HG03097 (cell line): ENCODE data around the gene LCN9.
"Not testable (repeated sequence)": the region's sequence is repeated elsewhere in the genome, so short reads cannot be mapped to it uniquely, and the experiment has no call there.

ENCODE experiments used
- ATAC-seq: cut with Tn5 transposase; IDR thresholded peaks from one replicate; pipeline ENCODE4 v1.9.1; 2021; ENCODE audit not compliant: unreplicated experiment, low FRiP score

The LCN9 gene, protein sequence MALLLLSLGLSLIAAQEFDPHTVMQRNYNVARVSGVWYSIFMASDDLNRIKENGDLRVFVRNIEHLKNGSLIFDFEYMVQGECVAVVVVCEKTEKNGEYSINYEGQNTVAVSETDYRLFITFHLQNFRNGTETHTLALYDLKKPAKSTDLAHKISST

DNA sequence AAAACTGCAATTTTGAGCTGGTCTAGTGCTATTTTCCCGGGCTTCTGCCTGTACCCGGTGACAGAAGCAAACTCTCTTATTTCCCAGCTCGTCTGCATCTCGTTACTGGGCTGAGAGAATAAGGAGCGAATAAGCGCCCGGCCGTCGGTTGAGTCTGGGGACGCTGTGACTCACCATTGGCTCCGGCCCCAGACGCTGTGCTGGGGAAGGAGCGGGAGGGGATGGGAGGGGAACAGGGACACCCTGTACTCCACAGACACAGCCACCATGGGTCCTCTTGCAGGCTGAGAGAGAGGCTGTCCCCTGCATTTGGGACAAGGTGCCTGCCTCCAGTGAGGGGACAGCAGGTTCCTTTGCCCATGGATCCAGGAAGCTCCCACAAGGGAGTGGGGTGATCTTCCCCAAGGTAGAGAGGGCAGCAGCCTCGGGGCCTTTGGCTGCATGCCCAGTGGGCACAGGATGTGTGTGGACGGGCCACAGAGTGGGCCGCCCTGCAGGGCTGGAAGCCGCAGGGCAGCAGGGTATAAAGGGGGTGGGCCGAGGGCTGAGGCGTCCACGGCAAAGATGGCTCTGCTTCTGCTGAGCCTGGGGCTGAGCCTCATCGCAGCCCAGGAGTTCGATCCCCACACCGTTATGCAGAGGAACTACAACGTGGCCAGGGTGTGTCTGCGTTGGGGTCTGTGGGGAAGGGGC lies at the start of gene LCN9:
Gene LCN9, plus strand, starts transcription at position 552 of the 693 bp plus-strand sequence. Its CDS starts 13 bp downstream, at position 565.
- ATAC-seq: no peak

GRCh38 chr9:135613946-135614805 lies 48.9 kb upstream of the LCN9 start:
- ATAC-seq: no peak

DNA sequence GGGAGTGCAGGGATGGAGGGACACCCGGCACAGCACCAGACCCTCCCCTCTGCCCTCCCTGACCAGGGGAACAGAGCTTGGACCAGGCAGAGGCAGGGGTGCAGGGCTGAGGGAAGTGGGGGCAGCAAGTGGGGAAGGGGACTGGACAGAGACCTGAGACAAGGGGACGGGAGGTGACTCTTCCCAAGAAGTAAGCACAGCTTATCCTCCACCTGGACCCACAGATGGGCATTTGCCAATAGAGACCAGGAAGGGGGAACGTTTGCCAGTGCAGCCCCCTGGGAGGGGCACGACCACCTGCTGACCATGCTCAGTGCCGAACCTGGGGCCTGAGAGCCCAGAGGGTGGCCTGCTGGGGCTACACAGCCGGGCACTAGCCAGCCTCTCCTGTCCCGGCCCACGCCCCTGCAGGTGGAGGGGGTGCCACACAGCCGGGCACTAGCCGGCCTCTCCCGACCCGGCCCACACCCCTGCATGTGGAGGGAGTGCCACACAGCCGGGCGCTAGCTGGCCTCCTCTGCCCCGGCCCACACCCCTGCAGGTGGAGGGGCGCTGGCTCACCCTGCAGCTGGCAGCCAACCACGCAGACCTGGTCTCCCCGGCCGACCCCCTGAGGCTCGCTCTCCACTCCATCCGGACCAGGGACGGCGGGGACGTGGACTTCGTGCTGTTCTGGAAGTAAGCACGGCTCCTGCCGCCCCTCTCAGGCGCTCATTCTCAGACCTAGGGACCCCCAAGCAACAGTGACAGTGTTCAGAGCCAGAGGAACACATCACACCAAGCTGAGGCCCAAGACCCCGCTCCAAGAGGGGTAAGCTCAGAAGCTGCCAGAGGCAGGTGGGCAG lies 48.1 kb upstream of the LCN9 start:
- ATAC-seq: no peak

GRCh38 chr9:135615666-135616618 lies 47.2 kb upstream of the LCN9 start:
- no peak for ATAC-seq

DNA sequence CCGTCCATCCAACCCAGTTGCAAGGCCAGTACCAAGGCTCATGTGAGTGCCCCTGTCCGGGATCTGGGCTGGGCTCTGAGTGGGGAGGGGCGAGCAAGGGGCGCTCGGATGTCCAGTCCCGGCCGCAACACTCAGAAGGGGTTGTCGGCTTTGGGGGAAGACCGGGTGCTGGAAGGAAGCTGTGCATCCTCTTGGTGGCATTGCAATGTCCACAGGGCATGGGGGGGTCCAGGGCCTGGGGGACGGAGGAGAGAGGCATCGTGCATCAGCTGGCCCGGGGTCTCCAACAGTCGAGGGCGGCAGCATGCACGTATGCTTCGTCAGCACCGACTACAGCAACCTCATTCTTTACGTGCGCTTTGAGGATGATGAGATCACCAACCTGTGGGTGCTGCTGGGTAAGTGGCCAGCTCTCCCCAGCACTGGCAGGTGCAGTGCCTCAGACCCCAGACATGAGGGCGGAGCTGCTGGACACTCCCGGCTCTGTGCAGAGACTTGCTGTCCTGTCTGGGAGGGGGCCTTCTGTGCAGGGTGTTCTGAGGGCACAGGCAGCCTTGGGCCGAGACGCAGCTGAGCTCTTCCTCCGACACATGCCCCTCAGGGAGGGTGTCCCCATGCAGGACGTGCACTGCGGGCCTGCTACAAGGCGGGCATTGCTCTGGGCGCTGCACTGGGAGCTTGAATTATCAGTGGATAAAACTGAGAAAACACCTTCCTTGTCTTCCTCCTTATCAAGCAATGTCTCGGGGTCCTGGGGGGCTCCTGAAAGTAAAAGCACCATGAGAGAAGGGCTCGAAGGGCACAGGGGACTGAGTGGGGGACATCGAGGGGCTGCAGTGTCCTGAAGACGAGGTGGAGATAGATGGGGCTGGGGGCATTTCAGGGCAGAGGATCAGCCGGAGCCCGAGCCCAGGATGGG lies 46.2 kb upstream of the LCN9 start:
- no peak for ATAC-seq

- ATAC-seq: no peak
Observed at GRCh38 chr9:135617538-135617900, 45.6 kb upstream of the LCN9 start.

GRCh38 chr9:135617991-135618411 lies 45.1 kb upstream of the LCN9 start:
- no peak for ATAC-seq

DNA sequence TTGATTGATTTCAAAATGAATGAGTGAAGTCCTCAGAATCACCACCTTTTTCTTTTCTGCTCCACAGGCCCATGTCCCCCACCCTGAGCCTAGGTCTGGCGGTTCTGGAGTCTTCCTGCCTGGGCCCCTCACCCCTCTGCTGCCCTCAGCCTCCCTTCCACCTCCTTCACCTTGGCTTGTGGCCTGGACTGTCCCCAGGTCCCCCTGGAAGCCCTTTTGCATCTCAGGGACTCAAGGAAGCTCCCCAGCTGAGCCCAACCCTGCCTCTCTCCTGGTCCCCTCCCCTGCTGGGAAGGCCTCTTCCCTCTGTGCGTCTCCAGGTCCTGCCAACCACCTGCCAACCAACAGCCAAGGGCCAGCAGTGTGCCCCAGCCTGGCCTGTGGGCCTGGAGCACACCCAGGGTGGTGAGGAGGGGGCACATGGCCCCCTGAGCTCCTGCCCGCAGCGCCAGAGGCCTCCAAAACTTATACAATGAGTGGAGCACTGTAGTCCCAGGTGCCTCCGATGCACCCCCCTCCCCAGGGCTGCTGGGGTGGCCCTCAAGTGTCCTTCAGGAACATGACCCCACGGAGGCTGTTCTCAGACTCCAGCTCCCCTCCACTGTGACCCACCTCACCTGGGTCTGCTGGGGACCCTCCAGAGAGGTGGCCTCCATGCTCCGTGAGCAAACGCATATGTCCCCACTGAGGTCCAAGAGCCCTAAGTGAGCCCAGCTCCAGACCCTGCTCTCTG lies 44.1 kb upstream of the LCN9 start:
- ATAC-seq: no peak

GRCh38 chr9:135619599-135619886 lies 43.6 kb upstream of the LCN9 start:
- ATAC-seq: no peak

GRCh38 chr9:135620558-135620957 lies 42.6 kb upstream of the LCN9 start:
- no peak for ATAC-seq

GRCh38 chr9:135622415-135623020 lies 40.6 kb upstream of the LCN9 start:
- ATAC-seq: no peak

DNA sequence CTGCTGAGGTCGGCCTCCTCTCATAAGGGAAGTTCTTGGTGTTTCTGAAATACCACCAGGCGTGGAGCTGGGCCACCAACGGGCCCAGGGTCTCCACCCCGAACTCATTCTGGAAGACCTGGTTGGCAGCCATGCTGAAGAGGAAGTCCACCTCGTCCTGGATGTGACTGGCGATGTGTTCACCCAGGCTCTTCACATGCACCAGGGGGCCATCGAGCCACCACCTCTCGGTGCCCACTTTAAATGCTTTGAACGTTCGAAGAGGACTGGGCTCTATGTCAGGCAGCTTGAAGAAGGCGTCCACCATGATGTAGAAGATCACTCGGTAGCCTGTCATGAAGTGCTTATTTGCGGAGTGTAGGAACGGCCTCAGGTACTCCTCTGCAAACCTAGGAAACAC lies 38.8 kb upstream of the LCN9 start:
- ATAC-seq: no peak

- no peak for ATAC-seq
Observed at GRCh38 chr9:135632841-135633240, 30.3 kb upstream of the LCN9 start.

GRCh38 chr9:135636930-135637530 lies 26.1 kb upstream of the LCN9 start:
- not testable (repeated sequence) for ATAC-seq

GRCh38 chr9:135639196-135639595 lies 23.9 kb upstream of the LCN9 start, which contains the start of gene GLT6D1:
Gene GLT6D1, minus strand, starts transcription at chr9:135639540. Its CDS starts 353 bp downstream, at chr9:135639187.
- ATAC-seq: no peak

DNA sequence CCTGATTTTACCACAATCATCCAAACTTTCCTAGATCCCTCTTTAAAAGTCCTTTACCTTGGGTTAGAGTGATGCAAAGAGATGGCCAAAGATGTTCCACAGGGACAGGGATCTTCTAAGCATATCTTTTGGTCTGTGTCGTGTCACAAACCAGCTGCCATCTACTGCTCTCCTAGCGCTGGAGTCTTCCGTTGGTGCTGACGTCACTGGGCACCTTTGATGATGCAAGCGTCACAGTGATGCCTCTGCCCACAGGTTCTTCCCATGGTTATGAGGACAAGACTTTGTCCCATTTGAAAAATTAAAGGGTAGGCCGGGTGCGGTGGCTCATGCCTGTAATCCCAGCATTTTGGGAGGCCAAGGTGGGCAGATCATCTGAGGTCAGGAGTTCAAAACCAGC lies 22.1 kb upstream of the LCN9 start:
- ATAC-seq: no peak

DNA sequence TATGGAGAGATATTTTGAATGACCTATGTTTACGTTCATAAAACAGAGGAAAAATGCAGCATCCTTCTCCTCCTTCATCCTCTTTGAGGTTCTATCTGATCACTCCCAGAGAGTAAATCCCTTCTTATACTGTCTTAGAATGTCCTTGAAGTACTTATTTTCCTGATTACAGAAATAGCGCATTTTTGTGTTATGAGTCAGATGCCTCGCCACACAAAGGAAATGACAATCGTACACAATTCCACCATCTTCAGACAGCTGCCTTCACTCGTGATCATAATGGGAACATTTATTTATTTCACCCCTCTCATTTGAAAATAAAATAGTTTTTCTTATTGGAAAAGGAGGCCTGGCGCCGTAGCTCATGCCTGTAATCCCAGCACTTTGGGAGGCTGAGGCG lies 21.4 kb upstream of the LCN9 start:
- ATAC-seq: no peak
